HepG2 (cell line): ENCODE measurements around the gene MROH2A. TPM values are rescaled to one million over a fixed set of nuclear protein-coding genes. Genes with fewer than 3 reads are reported as not detected.

Experiments
- ATAC-seq: fragments of 200-7000 bp; cut with Tn5 transposase; 3 replicates; pipeline ENCODE4 v1.9.1; 2020; ENCODE audit warnings: mild to moderate bottlenecking, moderate library complexity
- BruUV-seq: library from RNA; stranded (reverse); fragments of 400-500 nt; replicated peaks from 2 replicates; lab custom pipeline; 2021; lab: Mats Ljungman, UMichigan
- CTCF ChIA-PET: fragments of 300-600 bp; formaldehyde crosslinking; extraction: SDS; loops from one replicate; lab custom pipeline; 2021; ENCODE audit warnings: low total read pairs, inconsistent platforms, low intra/inter-chr PET ratio; lab: Yijun Ruan, JAX
- POLR2A ChIA-PET: fragments of 350-600 bp; sonication (Branson Sonifier 250); formaldehyde crosslinking; loops from one replicate; lab custom pipeline; 2020; ENCODE audit warnings: antibody characterized with exemption, inconsistent platforms; lab: Yijun Ruan, JAX
- DNase-seq: peaks from one replicate; pipeline ENCODE4 v3.0.0-alpha.2; 2015; ENCODE audit warnings: low spot score
- FAIRE-seq: peaks from 3 replicates; lab custom pipeline; 2011; peaks lifted over from hg19 to GRCh38; lab: Jason Lieb, UNC
- H2AFZ ChIP-seq: one replicate; pipeline ENCODE4 v1.6.1; 2011; ENCODE audit warnings: low read length, inconsistent platforms
- H3K27ac ChIP-seq: fragments of 300-600 bp; 3 replicates; pipeline ENCODE4 v1.8.0; 2011; ENCODE audit warnings: mixed run types, mild to moderate bottlenecking, mixed read lengths, low read length, inconsistent platforms; ENCODE audit not compliant: insufficient read depth; ENCODE audit errors: extremely low read length
- H3K27me3 ChIP-seq, 2 experiments: fragments of 200-600 bp in 1 of 2; 2 replicates in 1 of 2; 3 replicates in 1 of 2; pipeline versions ENCODE4 v1.6.0 to v1.8.0; 2011; ENCODE audit warnings: low read length in 2 of 2, mild to moderate bottlenecking in 2 of 2, moderate library complexity in 2 of 2, inconsistent platforms in 1 of 2; ENCODE audit not compliant: insufficient read depth in 2 of 2, control insufficient read depth in 1 of 2
- H3K36me3 ChIP-seq, 2 experiments: fragments of 200-600 bp in 1 of 2; replicated peaks in 1 of 2; 2 replicates in 1 of 2; 3 replicates in 1 of 2; pipeline versions ENCODE4 v1.5.1 to v1.8.0; 2011; ENCODE audit warnings: low read length in 2 of 2, inconsistent platforms in 1 of 2; ENCODE audit not compliant: insufficient read depth in 2 of 2, control insufficient read depth in 1 of 2
- H3K4me1 ChIP-seq: 2 replicates; pipeline ENCODE4 v1.5.1; 2012; ENCODE audit warnings: low read length, inconsistent platforms; ENCODE audit not compliant: insufficient read depth
- H3K4me2 ChIP-seq: 2 replicates; pipeline ENCODE4 v1.6.0; 2011; ENCODE audit warnings: low read depth, low read length, inconsistent platforms
- H3K4me3 ChIP-seq, 3 experiments: fragments of 200-600 bp in 1 of 3; sonication (generic), shearing (Covaris generic) in 1 of 3; replicated peaks in 1 of 3; 2 replicates each; pipeline ENCODE4 v1.5.1; 2011 to 2016; ENCODE audit warnings: low read length in 3 of 3, inconsistent platforms in 2 of 3, low read depth in 2 of 3, mild to moderate bottlenecking in 2 of 3, control low read depth in 1 of 3, mixed read lengths in 1 of 3; ENCODE audit not compliant: insufficient read depth in 1 of 3
- H3K79me2 ChIP-seq: one replicate; pipeline ENCODE4 v1.6.1; 2011; ENCODE audit warnings: low read length, inconsistent platforms; ENCODE audit not compliant: insufficient read depth
- H3K9ac ChIP-seq: 2 replicates; pipeline ENCODE4 v1.6.0; 2011; ENCODE audit warnings: mild to moderate bottlenecking, low read depth, low read length, inconsistent platforms; ENCODE audit not compliant: insufficient read depth
- H3K9me3 ChIP-seq: 2 replicates; pipeline ENCODE4 v1.5.1; 2012; ENCODE audit warnings: mild to moderate bottlenecking, low read length
- H4K20me1 ChIP-seq: 2 replicates; pipeline ENCODE4 v1.6.0; 2011; ENCODE audit warnings: inconsistent platforms, mild to moderate bottlenecking, low read length, moderate library complexity; ENCODE audit not compliant: insufficient read depth
- BORCS8-MEF2B ChIP-seq: sonication (generic); formaldehyde crosslinking; IDR thresholded peaks from 2 replicates; pipeline ENCODE4 v1.8.0; 2022; ENCODE audit warnings: mild to moderate bottlenecking, missing genetic modification reagents
- MAFK ChIP-seq, 2 experiments: IDR thresholded peaks in 1 of 2; conservative IDR thresholded peaks in 1 of 2; 2 replicates each; pipeline ENCODE4 v1.6.1; 2011; ENCODE audit warnings: improper control_type of control experiment in 2 of 2, low read length in 2 of 2
- MXD4 ChIP-seq: IDR thresholded peaks from 2 replicates; pipeline ENCODE4 v1.6.1; 2016; ENCODE audit warnings: mild to moderate bottlenecking, missing biosample characterization, missing genetic modification reagents
- NFKBIZ ChIP-seq: IDR thresholded peaks from 2 replicates; pipeline ENCODE4 v1.6.1; 2018; ENCODE audit warnings: missing genetic modification reagents, missing compliant biosample characterization
- SMAD3 ChIP-seq: sonication (generic); formaldehyde crosslinking; IDR thresholded peaks from 2 replicates; pipeline ENCODE4 v1.4.0; 2020; ENCODE audit warnings: missing genetic modification reagents
- TCF12 ChIP-seq, 2 experiments: fragments of 450-650 bp in 1 of 2; sonication (generic) in 1 of 2; formaldehyde crosslinking in 1 of 2; IDR thresholded peaks; 2 replicates each; pipeline versions ENCODE4 v1.6.1 to v1.8.0; 2017 to 2022; ENCODE audit warnings: antibody characterized with exemption in 1 of 2, mild to moderate bottlenecking in 1 of 2, missing genetic modification reagents in 1 of 2, moderate library complexity in 1 of 2
- WGBS: methylation state at CpG from one replicate; pipeline ENCODE4 v1.1.6; 2017; ENCODE audit warnings: low lambda C conversion rate; 5-methylcytosine and 5-hydroxymethylcytosine counted together
- in situ Hi-C: cut with HindIII; loops from 2 replicates; pipeline ENCODE4 v1.10.0; 2017; ENCODE audit warnings: low pct_unique_long_range_greater_than_20kb; ENCODE audit not compliant: extremely low pct_ligation_motif_present
- intact Hi-C: fragments of 100-400 bp; cut with micrococcal nuclease; formaldehyde crosslinking; loops from one replicate; pipeline ENCODE4 v1.10.0; 2022; ENCODE audit not compliant: unreplicated experiment
- polyA plus RNA-seq, 8 experiments: library from polyadenylated mRNA; depleted of rRNA in 3 of 8; stranded (reverse) in 7 of 8; unstranded in 1 of 8; fragments of >200 nt; fragmentation: Illumina TruSeq in 4 of 8; extraction: Trizol in 4 of 8; gene quantifications; 2 replicates each; pipeline versions ENCODE4 v1.2.1 to v1.2.3, GENCODE V29; 2011 to 2016; ENCODE audit warnings: low read depth in 4 of 8, missing spikeins in 1 of 8, mixed read lengths in 1 of 8; ENCODE audit not compliant: insufficient read depth in 1 of 8
- total RNA-seq, 5 experiments: library from RNA; depleted of rRNA; stranded (reverse); fragments of >200 nt; fragmentation: Illumina TruSeq; extraction: Trizol; gene quantifications; 2 replicates each; pipeline ENCODE4 v1.2.3, GENCODE V29; 2016; ENCODE audit warnings: low read depth in 1 of 5
- TF ChIP-seq, protein P1 (sequence below): sonication (generic); formaldehyde crosslinking; IDR thresholded peaks from 2 replicates; pipeline ENCODE4 v1.4.0; 2020; ENCODE audit warnings: missing genetic modification reagents; ENCODE audit errors: not compliant biosample characterization
- TF ChIP-seq, protein P2 (sequence below), 2 experiments: sonication (generic) in 1 of 2; formaldehyde crosslinking in 1 of 2; IDR thresholded peaks; 2 replicates each; pipeline versions ENCODE4 v1.6.1 to v1.9.0; 2014 to 2022; ENCODE audit warnings: antibody characterized with exemption in 1 of 2, borderline replicate concordance in 1 of 2, inconsistent platforms in 1 of 2, low read depth in 1 of 2, missing genetic modification reagents in 1 of 2
- TF ChIP-seq, protein P3 (sequence below): sonication (generic); formaldehyde crosslinking; IDR thresholded peaks from 2 replicates; pipeline ENCODE4 v1.5.1; 2020; ENCODE audit warnings: mild to moderate bottlenecking, missing genetic modification reagents, borderline replicate concordance

MROH2A gene
- total and polyA plus RNA-seq, 2 of the 13 experiments (the other 11 are each of a cell fraction or from before 2014, with no cell fraction given), result 0.03 to 0.04 TPM

GRCh38 chr2:233829193-233830110, 51.3 kb downstream of the MROH2A start:
- BruUV-seq, result no TSS peak
- H3K27me3 ChIP-seq, result no peaks in the 10 kb centered on the region
- CTCF ChIA-PET, result no interaction called here
- H3K4me1 ChIP-seq, result no peaks in the 10 kb centered on the region
- no peak overlapping the region for H3K4me3 ChIP-seq
- no peaks in the 10 kb centered on the region for H3K9me3 ChIP-seq
- H3K27ac ChIP-seq, result no peak overlapping the region
- TF ChIP-seq MAFK (conservative IDR thresholded peaks at IDR 0.05 in 1 of 2, IDR thresholded peaks at IDR 0.05 in 1 of 2; ENCODE audit: low read length in 2 of 2), result no peak
- no peak for TF ChIP-seq SMAD3 (CRISPR knock-in tag)
- TF ChIP-seq, protein P1, sequence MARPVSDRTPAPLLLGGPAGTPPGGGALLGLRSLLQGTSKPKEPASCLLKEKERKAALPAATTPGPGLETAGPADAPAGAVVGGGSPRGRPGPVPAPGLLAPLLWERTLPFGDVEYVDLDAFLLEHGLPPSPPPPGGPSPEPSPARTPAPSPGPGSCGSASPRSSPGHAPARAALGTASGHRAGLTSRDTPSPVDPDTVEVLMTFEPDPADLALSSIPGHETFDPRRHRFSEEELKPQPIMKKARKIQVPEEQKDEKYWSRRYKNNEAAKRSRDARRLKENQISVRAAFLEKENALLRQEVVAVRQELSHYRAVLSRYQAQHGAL, result no peak
- TF ChIP-seq MXD4 (CRISPR knock-in tag), result no peak
- TF ChIP-seq, protein P2, sequence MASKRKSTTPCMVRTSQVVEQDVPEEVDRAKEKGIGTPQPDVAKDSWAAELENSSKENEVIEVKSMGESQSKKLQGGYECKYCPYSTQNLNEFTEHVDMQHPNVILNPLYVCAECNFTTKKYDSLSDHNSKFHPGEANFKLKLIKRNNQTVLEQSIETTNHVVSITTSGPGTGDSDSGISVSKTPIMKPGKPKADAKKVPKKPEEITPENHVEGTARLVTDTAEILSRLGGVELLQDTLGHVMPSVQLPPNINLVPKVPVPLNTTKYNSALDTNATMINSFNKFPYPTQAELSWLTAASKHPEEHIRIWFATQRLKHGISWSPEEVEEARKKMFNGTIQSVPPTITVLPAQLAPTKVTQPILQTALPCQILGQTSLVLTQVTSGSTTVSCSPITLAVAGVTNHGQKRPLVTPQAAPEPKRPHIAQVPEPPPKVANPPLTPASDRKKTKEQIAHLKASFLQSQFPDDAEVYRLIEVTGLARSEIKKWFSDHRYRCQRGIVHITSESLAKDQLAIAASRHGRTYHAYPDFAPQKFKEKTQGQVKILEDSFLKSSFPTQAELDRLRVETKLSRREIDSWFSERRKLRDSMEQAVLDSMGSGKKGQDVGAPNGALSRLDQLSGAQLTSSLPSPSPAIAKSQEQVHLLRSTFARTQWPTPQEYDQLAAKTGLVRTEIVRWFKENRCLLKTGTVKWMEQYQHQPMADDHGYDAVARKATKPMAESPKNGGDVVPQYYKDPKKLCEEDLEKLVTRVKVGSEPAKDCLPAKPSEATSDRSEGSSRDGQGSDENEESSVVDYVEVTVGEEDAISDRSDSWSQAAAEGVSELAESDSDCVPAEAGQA (IDR thresholded peaks at IDR 0.05; ENCODE audit: low read depth), result no peak
- TF ChIP-seq, protein P2 (CRISPR knock-in tag; IDR thresholded peaks at IDR 0.05; ENCODE audit: borderline replicate concordance), result no peak
- TF ChIP-seq, protein P3, sequence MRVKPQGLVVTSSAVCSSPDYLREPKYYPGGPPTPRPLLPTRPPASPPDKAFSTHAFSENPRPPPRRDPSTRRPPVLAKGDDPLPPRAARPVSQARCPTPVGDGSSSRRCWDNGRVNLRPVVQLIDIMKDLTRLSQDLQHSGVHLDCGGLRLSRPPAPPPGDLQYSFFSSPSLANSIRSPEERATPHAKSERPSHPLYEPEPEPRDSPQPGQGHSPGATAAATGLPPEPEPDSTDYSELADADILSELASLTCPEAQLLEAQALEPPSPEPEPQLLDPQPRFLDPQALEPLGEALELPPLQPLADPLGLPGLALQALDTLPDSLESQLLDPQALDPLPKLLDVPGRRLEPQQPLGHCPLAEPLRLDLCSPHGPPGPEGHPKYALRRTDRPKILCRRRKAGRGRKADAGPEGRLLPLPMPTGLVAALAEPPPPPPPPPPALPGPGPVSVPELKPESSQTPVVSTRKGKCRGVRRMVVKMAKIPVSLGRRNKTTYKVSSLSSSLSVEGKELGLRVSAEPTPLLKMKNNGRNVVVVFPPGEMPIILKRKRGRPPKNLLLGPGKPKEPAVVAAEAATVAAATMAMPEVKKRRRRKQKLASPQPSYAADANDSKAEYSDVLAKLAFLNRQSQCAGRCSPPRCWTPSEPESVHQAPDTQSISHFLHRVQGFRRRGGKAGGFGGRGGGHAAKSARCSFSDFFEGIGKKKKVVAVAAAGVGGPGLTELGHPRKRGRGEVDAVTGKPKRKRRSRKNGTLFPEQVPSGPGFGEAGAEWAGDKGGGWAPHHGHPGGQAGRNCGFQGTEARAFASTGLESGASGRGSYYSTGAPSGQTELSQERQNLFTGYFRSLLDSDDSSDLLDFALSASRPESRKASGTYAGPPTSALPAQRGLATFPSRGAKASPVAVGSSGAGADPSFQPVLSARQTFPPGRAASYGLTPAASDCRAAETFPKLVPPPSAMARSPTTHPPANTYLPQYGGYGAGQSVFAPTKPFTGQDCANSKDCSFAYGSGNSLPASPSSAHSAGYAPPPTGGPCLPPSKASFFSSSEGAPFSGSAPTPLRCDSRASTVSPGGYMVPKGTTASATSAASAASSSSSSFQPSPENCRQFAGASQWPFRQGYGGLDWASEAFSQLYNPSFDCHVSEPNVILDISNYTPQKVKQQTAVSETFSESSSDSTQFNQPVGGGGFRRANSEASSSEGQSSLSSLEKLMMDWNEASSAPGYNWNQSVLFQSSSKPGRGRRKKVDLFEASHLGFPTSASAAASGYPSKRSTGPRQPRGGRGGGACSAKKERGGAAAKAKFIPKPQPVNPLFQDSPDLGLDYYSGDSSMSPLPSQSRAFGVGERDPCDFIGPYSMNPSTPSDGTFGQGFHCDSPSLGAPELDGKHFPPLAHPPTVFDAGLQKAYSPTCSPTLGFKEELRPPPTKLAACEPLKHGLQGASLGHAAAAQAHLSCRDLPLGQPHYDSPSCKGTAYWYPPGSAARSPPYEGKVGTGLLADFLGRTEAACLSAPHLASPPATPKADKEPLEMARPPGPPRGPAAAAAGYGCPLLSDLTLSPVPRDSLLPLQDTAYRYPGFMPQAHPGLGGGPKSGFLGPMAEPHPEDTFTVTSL (CRISPR knock-in tag), result no peak
- TF ChIP-seq BORCS8-MEF2B (CRISPR knock-in tag), result no peak
- TF ChIP-seq TCF12 (IDR thresholded peaks at IDR 0.05), result no peak
- no peak for TF ChIP-seq TCF12 (CRISPR knock-in tag; IDR thresholded peaks at IDR 0.05)
- TF ChIP-seq NFKBIZ (CRISPR knock-in tag), result no peak
- TF ChIP-seq, all 625 proteins: peak for 0
- intact Hi-C loops (loop anchor here (10.0 kb wide), 1 partner anchor 385 kb away; no protein-coding TSS in a partner anchor), in situ Hi-C loops (loop anchor here (25.0 kb wide), 1 partner anchor 517 kb away; the partner anchor contains the start of gene SAG)
- WGBS, result 70% methylated on average over 10 of the region's 15 CpGs
- no peak for DNase-seq
- Histone ChIP-seq H4K20me1 (no peaks in the 10 kb centered on the region), H3K36me3 (no peaks in the 10 kb centered on the region; a peak in 1 of 5 replicates), H3K4me2 (no peak overlapping the region), H3K9ac (no peak overlapping the region), H2AFZ (no peak overlapping the region), H3K79me2 (no peaks in the 10 kb centered on the region)
- POLR2A ChIA-PET, result no interaction called here
- FAIRE-seq, result no peak
- peak; percentile 4; the same call in 2 of the 3 replicates for ATAC-seq
